Left forelimb (tissue), 1 donor: ENCODE measurements around the gene PCSK5.

Experiments
- DNase-seq: peaks from one replicate; pipeline ENCODE4 v3.0.0-alpha.2; 2018; ENCODE audit warnings: low spot score

PCSK5 gene

DNA sequence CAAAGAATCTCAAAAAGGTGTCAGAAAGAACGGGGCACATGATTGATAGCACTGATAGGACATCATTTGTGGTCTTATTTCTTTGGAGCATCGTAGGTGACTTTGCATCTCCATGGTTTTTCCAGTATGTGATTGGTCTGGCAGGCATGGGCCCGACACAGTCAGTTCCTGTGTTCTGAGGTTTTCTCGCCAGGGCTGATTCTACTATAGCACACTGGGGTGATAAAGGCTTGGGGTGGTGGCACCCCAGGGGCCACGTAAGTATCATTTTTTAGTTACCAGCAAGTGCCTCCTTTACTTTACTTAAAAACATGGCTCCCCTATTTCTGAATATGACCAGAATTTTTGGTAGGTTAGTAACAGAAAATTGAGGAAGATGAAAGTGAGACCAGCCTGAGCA is 301.0 kb downstream of the PCSK5 start:
- no peak for DNase-seq

GRCh38 chr9:76192013-76192412 is 301.5 kb downstream of the PCSK5 start:
- DNase-seq: no peak

DNA sequence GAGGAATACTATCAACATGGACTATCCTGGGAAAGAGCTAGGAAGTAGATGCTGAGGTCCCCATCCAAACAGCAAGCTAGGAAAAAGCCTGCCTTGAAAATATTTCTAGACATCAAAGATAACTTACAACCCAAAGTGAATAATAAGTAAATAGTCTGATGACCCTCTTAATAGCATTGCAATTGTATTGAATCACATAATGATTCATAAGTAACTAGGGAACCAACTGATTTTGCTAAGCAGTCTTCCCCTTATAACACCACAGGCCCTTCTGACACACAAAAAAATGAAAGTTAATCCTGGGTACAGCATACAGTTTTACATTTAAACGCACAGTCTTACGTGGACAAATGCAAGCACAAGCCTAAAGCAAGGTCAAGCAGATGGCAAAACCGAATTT is 304.4 kb downstream of the PCSK5 start:
- no peak for DNase-seq

GRCh38 chr9:76198336-76198735 is 307.9 kb downstream of the PCSK5 start:
- DNase-seq: no peak

- no peak for DNase-seq
These were observed 309.8 kb downstream of the PCSK5 start for GRCh38 chr9:76200315-76200714.

DNA sequence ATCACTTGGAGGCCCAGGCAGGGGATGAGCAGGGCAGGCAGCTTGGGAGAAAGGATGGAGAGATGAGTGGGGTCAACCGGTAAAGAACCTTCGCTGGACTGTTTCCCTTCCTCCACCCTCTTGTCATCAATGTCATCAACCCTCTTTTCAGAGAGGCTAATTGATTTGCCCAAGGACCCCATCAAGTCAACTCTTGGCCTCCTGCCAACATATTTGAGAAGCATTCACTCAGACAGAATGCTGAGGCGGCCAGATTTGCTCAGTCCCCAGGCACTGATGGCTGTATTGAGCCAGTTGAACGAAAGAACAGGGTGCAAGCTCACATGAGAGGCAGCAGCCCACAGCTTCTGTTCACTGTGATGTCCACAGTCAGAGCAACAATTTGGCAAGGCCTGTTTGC is 310.3 kb downstream of the PCSK5 start:
- no peak for DNase-seq

GRCh38 chr9:76203373-76203772 is 312.9 kb downstream of the PCSK5 start:
- no peak for DNase-seq

GRCh38 chr9:76206821-76207220 is 316.3 kb downstream of the PCSK5 start:
- no peak for DNase-seq

GRCh38 chr9:76213751-76214150 is 323.3 kb downstream of the PCSK5 start:
- DNase-seq: no peak

- DNase-seq: no peak
These were observed 324.6 kb downstream of the PCSK5 start for GRCh38 chr9:76215066-76215465.

DNA sequence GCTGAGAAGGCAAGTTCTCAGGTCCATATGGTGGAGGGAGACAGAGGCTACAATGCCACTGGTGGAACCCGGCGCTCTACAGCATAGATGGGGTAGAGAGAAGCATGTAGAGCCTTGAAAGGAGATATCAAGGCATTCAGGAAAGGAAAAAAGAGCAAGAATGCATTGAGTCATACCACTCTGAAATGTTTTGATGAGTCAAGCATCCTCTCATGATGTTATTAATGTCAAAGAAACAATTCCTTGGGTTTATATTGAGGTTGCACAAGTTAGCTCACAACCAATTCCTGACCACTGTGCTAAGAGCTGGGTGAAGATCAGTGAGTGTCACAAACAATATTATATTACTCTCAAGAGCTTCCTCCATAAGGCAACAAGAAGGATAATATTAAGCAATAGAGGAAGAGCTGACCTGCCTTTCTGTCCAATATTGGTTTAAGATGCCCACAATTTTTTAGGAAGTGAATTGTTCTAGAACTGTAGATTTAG is 325.7 kb downstream of the PCSK5 start:
- no peak for DNase-seq

DNA sequence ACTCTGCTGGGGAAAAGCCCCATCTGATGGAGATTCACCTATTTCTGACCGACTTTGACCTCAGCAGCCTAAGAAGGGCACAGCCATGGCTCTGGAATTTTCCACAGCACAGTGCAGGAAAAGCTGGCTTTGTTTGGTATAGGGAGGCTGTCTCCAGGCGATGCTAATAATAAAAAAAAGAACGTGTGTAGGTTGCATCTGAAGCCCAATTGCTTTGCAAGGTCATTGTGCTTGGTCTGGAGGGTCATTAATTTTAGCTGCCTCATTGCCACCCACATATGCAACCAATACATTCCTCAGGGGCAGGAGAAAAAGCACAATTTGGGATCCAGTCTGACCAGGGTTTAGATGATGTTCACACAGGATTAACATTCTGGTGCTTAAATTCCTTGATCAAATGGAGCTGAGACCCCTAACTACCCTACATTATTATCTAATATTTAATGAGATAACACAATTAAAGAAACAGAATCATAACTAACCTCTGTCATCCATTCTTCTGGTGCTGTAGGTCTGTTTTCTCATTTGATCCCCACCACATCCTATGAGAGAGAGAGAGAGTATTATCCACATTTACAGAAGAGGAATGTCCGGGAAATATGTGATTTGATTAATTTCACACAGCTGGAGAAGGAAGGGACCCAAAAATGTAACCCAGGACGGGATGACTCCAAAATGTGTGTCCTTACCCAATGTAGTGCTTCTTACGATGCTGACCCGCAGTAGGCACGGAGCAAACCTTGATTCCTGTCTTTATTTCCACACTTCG is 327.8 kb downstream of the PCSK5 start:
- DNase-seq: no peak

DNA sequence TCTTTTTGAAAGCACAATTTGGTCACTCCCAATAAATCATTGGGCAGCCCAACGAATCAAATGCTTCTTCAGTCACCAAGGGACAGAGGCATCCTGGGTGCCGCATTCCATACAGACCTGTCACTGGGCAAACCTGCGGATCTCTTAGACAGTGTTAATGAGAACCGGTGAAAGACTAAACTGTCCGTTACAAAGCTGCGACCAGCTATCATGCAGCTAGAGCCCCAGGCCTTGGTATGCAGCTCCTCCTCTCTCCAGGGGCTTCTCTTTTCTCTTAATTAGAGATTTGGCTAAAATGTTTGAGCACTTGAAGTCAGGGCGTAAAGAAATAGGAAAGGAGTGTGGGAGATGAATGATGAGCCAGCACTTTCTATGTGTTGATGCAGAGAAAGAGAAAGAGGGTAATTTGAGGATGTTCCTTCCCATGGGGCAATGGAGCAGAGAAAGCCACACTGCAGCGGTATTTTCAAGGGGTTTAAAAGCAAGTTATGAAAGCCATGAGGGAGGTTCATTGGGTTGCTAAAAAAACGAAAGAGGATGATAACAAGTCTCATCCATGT is 328.5 kb downstream of the PCSK5 start:
- no peak for DNase-seq

DNA sequence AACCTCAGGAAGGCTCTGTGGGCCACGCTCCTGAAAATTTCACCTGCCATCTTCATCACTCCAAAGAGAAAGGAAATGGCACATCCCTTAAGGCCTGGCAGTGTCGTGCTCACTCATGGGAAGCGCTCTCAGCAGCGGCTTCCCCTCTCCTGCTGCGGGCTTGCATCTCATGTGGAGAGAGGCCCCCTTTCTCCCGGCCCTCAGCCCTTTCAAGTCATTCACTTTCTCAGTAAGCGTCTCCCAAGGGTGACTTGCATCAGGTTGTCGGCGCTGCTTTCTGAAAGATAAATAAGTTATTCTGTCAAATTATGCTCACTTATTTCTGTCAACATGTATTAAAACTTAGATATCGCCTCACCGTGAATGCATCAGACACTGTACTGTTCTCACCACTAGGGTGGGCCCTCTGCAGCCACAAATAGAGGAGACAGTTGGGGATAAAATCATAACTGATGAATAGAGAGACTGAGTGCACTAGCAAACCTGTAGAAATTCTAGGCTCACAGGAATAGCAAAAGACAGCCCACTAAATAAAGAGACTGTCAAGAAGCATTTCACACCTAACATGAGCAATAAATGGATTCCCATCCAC is 329.2 kb downstream of the PCSK5 start:
- no peak for DNase-seq

- no peak for DNase-seq
These were observed 330.9 kb downstream of the PCSK5 start for GRCh38 chr9:76221423-76221822.

GRCh38 chr9:76223749-76224340 is 333.4 kb downstream of the PCSK5 start:
- no peak for DNase-seq

GRCh38 chr9:76227156-76227555 is 336.7 kb downstream of the PCSK5 start:
- no peak for DNase-seq

DNA sequence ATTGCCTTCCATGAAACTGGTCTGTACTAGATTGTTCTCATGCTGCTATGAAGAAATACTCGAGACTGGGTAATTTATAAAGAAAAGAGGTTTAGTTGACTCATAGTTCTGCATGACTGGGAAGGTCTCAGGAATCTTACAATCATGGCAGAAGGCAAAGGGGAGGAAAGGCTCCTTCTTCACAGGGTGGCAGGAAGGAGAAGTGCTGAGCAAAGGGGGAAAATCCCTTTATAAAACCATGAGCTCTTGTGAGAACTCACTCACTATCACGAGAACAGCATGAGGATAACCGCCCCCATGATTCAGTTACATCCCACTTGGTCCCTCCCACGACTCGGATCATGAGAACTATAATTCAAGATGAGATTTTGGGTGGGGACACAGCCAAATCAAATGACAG is 340.5 kb downstream of the PCSK5 start:
- no peak for DNase-seq

DNA sequence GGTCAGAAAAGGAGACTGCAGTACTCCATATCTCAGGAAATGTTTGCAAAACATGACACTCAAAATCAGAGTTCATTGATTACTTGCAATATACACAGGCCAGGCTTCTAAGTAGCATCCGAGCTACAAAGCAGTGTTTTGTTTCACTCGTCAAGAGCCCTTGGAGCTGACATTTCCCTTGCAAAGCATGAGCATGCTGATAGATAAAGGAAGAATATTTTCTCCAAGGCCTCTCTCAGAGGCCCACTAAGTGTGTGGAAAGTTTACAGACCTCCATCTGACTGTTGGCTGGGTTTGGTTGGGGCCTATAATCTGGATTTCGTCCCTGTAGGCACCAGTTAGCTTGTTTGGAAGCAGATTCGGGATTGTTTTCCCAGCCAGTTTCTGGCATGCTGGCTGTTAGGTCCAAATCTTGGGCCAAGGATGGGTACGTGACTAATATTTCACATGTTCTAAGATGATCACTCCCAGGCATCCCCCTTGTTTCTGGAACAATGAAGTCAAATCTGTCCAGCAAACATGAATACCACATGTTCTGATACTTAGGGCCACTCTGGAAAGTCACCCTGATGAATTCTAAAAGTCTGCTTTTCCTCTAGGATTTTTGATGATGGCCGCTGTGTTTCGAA is 342.5 kb downstream of the PCSK5 start:
- no peak for DNase-seq

GRCh38 chr9:76240578-76240977 is 350.1 kb downstream of the PCSK5 start:
- DNase-seq: no peak

GRCh38 chr9:76245518-76245917 is 355.0 kb downstream of the PCSK5 start:
- DNase-seq: no peak

DNA sequence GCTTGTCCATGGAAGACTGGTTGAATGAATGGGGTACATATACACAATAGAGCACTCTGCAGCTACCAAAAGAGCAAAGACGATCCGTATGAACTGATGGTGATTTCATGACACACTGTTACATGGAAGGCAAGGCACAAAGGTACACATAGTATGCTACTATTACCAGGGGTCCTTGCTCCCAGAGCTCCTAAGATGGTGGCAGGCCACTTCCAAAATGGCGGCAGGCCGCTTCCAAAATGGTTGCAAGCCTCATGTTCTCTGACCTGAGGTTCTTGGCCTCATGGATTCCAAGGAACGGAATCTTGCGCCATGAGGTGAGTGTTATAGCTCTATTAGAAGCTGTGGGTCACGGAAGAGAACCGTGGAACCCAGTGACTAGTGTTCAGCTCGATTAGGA is 356.2 kb downstream of the PCSK5 start:
- DNase-seq: no peak

DNA sequence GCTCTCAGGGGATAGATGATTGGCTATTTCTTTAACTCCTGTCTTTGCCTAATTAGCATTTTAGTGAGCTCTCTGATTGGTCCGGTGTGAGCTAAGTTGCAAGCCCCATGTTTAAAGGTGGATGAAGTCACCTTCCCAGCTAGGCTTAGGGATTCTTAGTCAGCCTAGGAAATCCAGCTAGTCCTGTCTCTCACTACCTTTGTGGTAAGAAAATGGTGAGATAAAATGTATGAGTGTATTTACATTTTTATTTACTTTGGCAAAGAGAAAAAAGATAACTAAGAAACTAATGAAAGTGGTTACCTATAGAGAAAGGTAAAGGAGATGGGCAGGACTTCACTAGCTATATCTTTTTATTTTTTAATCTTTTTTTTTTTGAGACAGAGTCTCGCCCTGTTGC is 357.0 kb downstream of the PCSK5 start:
- no peak for DNase-seq
